Astrocyte of the cerebellum (primary cell): ENCODE measurements around the gene CCDC91.
A peak's percentile ranks its signal among the peaks of the same experiment; 100 is the strongest.

Source experiments
- DNase-seq: peaks from one replicate; pipeline ENCODE4 v3.0.0-alpha.2; 2011; ENCODE audit warnings: low read depth
- H3K4me3 ChIP-seq: 2 replicates; pipeline ENCODE4 v1.5.1; 2011; ENCODE audit warnings: mild to moderate bottlenecking, low read depth, low read length, moderate library complexity
- CTCF ChIP-seq: IDR thresholded peaks from 2 replicates; pipeline ENCODE4 v1.5.1; 2012; ENCODE audit warnings: low read length, low read depth, moderate library complexity, mild to moderate bottlenecking; ENCODE audit errors: missing control alignments
- in situ Hi-C: cut with HindIII; loops from 2 replicates; pipeline ENCODE4 v1.10.0; 2017; ENCODE audit warnings: low sequenced_read_pairs

CCDC91 gene

GRCh38 chr12:28306535-28306934 is 116.3 kb downstream of the CCDC91 start:
- in situ Hi-C loops = no loop called here
- TF ChIP-seq CTCF = no peak
- no peak overlapping the region for H3K4me3 ChIP-seq
- no peak for DNase-seq

GRCh38 chr12:28308891-28309290 is 118.6 kb downstream of the CCDC91 start:
- TF ChIP-seq CTCF = no peak
- in situ Hi-C loops = no loop called here
- DNase-seq = no peak
- H3K4me3 ChIP-seq = no peak overlapping the region

- peak; percentile 5 for DNase-seq
- TF ChIP-seq CTCF = no peak
- no peak overlapping the region for H3K4me3 ChIP-seq
- in situ Hi-C loops = no loop called here
Measured at GRCh38 chr12:28313631-28314030, 123.4 kb downstream of the CCDC91 start.

GRCh38 chr12:28316049-28316448 is 125.8 kb downstream of the CCDC91 start:
- TF ChIP-seq CTCF = no peak
- in situ Hi-C loops = no loop called here
- DNase-seq = no peak
- H3K4me3 ChIP-seq = no peak overlapping the region

GRCh38 chr12:28318273-28318672 is 128.0 kb downstream of the CCDC91 start:
- TF ChIP-seq CTCF = no peak
- DNase-seq = no peak
- H3K4me3 ChIP-seq = no peak overlapping the region
- in situ Hi-C loops = no loop called here

GRCh38 chr12:28320353-28320752 is 130.1 kb downstream of the CCDC91 start:
- in situ Hi-C loops = no loop called here
- no peak overlapping the region for H3K4me3 ChIP-seq
- no peak for DNase-seq
- TF ChIP-seq CTCF = no peak

GRCh38 chr12:28327722-28328121 is 137.5 kb downstream of the CCDC91 start:
- H3K4me3 ChIP-seq = no peak overlapping the region
- in situ Hi-C loops = no loop called here
- TF ChIP-seq CTCF = no peak
- no peak for DNase-seq
